CD14-positive monocyte (primary cell): ENCODE measurements around the gene HDGFL3. TPM values are rescaled to one million over a fixed set of nuclear protein-coding genes. Genes with fewer than 3 reads are reported as not detected.

Experiments used
- DNase-seq, 3 donors: peaks; one replicate each; pipeline ENCODE4 v3.0.0-alpha.2; 2011 to 2022
- H2AFZ ChIP-seq: 2 replicates; pipeline ENCODE4 v1.6.0; 2012; ENCODE audit warnings: mild to moderate bottlenecking, low read depth, low read length, inconsistent platforms; ENCODE audit not compliant: insufficient read depth, poor library complexity, severe bottlenecking
- H3K27ac ChIP-seq, 2 donors: 1 replicate in 1 of 2; 2 replicates in 1 of 2; pipeline ENCODE4 v1.5.1; 2012 to 2013; ENCODE audit warnings: low read length in 2 of 2, control low read depth in 1 of 2, inconsistent platforms in 1 of 2, low read depth in 1 of 2, mild to moderate bottlenecking in 1 of 2
- H3K27me3 ChIP-seq, 2 donors: one replicate each; pipeline versions ENCODE4 v1.6.0 to v1.6.1; 2011 to 2013; ENCODE audit warnings: low read length in 2 of 2; ENCODE audit not compliant: control insufficient read depth in 2 of 2, insufficient read depth in 2 of 2
- H3K36me3 ChIP-seq, 2 donors: replicated peaks in 1 of 2; 1 replicate in 1 of 2; 2 replicates in 1 of 2; pipeline versions ENCODE4 v1.5.1 to v1.6.1; 2012 to 2013; ENCODE audit warnings: low read length in 2 of 2, control low read depth in 1 of 2, inconsistent platforms in 1 of 2, mild to moderate bottlenecking in 1 of 2; ENCODE audit not compliant: insufficient read depth in 2 of 2, control insufficient read depth in 1 of 2
- H3K4me1 ChIP-seq, 2 donors: 1 replicate in 1 of 2; 2 replicates in 1 of 2; pipeline versions ENCODE4 v1.5.1 to v1.6.1; 2012 to 2013; ENCODE audit warnings: low read length in 2 of 2, control low read depth in 1 of 2, inconsistent platforms in 1 of 2, mild to moderate bottlenecking in 1 of 2, moderate library complexity in 1 of 2; ENCODE audit not compliant: insufficient read depth in 2 of 2, control insufficient read depth in 1 of 2
- H3K4me2 ChIP-seq: replicated peaks from 2 replicates; pipeline ENCODE3; 2012; ENCODE audit warnings: low read length, moderate library complexity, mild to moderate bottlenecking; ENCODE audit not compliant: poor library complexity, severe bottlenecking; ENCODE audit errors: extremely low read depth
- H3K4me3 ChIP-seq, 3 experiments: fragments of 200-600 bp in 1 of 3; sonication (generic) in 1 of 3; replicated peaks in 1 of 3; 1 replicate in 2 of 3; 2 replicates in 1 of 3; pipeline ENCODE4 v1.5.1; 2011 to 2013; ENCODE audit warnings: low read length in 3 of 3, mild to moderate bottlenecking in 3 of 3, control low read depth in 2 of 3, low read depth in 2 of 3, inconsistent platforms in 1 of 3, moderate library complexity in 1 of 3
- H3K79me2 ChIP-seq: 2 replicates; pipeline ENCODE4 v1.6.0; 2012; ENCODE audit warnings: mild to moderate bottlenecking, control low read depth, inconsistent platforms, low read length, moderate library complexity; ENCODE audit not compliant: insufficient read depth
- H3K9ac ChIP-seq: 2 replicates; pipeline ENCODE4 v1.6.0; 2017; ENCODE audit warnings: low read length, mild to moderate bottlenecking; ENCODE audit not compliant: insufficient read depth, poor library complexity, severe bottlenecking
- H3K9me3 ChIP-seq, 2 donors: replicated peaks in 1 of 2; 1 replicate in 1 of 2; 2 replicates in 1 of 2; pipeline versions ENCODE4 v1.5.1 to v1.6.1; 2012 to 2013; ENCODE audit warnings: low read length in 2 of 2, control low read depth in 1 of 2; ENCODE audit not compliant: control insufficient read depth in 1 of 2, insufficient read depth in 1 of 2
- H4K20me1 ChIP-seq: 2 replicates; pipeline ENCODE4 v1.6.0; 2012; ENCODE audit warnings: mild to moderate bottlenecking, low read length, control low read depth, moderate library complexity; ENCODE audit not compliant: insufficient read depth
- H3K27ac Mint-ChIP-seq, 7 donors: one replicate each; pipeline ENCODE4 v1.8.0; 2020; ENCODE audit warnings: mild to moderate bottlenecking in 7 of 7, mixed read lengths in 7 of 7, moderate library complexity in 6 of 7, inconsistent platforms in 2 of 7
- H3K27me3 Mint-ChIP-seq, 3 donors: one replicate each; pipeline ENCODE4 v1.8.0; 2021 to 2022; ENCODE audit warnings: low read depth in 3 of 3, mild to moderate bottlenecking in 3 of 3, mixed read lengths in 3 of 3, moderate library complexity in 3 of 3, inconsistent platforms in 1 of 3
- H3K36me3 Mint-ChIP-seq, 2 donors: one replicate each; pipeline ENCODE4 v1.8.0; 2020; ENCODE audit warnings: mixed read lengths in 2 of 2, inconsistent platforms in 1 of 2, mild to moderate bottlenecking in 1 of 2
- H3K4me1 Mint-ChIP-seq: one replicate; pipeline ENCODE4 v1.8.0; 2020; ENCODE audit warnings: mild to moderate bottlenecking, mixed read lengths
- H3K4me3 Mint-ChIP-seq, 2 donors: one replicate each; pipeline ENCODE4 v1.8.0; 2020; ENCODE audit warnings: mild to moderate bottlenecking in 2 of 2, mixed read lengths in 2 of 2, moderate library complexity in 1 of 2
- H3K9me3 Mint-ChIP-seq, 7 donors: one replicate each; pipeline ENCODE4 v1.8.0; 2020 to 2022; ENCODE audit warnings: mixed read lengths in 7 of 7, mild to moderate bottlenecking in 6 of 7, moderate library complexity in 6 of 7, inconsistent platforms in 2 of 7
- CTCF ChIP-seq: fragments of 200-600 bp; IDR thresholded peaks from one replicate; pipeline ENCODE4 v1.8.0; 2022; ENCODE audit warnings: antibody characterized with exemption, mild to moderate bottlenecking
- WGBS: methylation state at CpG from one replicate; pipeline ENCODE4 v1.1.5; 2013; ENCODE audit warnings: missing lambda C conversion rate; ENCODE audit not compliant: insufficient coverage; 5-methylcytosine and 5-hydroxymethylcytosine counted together
- intact Hi-C, 2 donors: fragments of 100-400 bp; cut with micrococcal nuclease; formaldehyde crosslinking; loops; one replicate each; pipeline versions ENCODE4 v1.15.0 to v1.15.1; 2023
- polyA plus RNA-seq, 3 donors: library from polyadenylated mRNA; depleted of rRNA in 1 of 3; unstranded in 2 of 3; stranded (reverse) in 1 of 3; fragments of 300-500 nt in 2 of 3; fragments of >200 nt in 1 of 3; fragmentation: Illumina TruSeq in 2 of 3; gene quantifications; 1 replicate in 2 of 3; 2 replicates in 1 of 3; pipeline ENCODE4 v1.2.3, GENCODE V29; 2012 to 2021

HDGFL3 gene
- polyA plus RNA-seq, 3 donors = 0.35 to 1.1 (median 0.69) TPM

- Histone ChIP-seq H2AFZ (no peak overlapping the region), H3K9me3 (no peaks in the 10 kb centered on the region), H3K27me3 (peaks cover 37 to 46% of the 10 kb centered on the region in 2 donors), H3K36me3 (no peaks in the 10 kb centered on the region), H3K4me2 (no peak overlapping the region), H3K9ac (no peak overlapping the region), H3K27ac (no peak overlapping the region), H3K4me1 (peaks cover 11 to 16% of the 10 kb centered on the region in 2 donors), H4K20me1 (no peaks in the 10 kb centered on the region), H3K79me2 (no peaks in the 10 kb centered on the region), H3K4me3 (no peak overlapping the region)
- peaks cover 0 to 10% of the 10 kb centered on the region in 2 donors for H3K36me3 Mint-ChIP-seq
- no peak overlapping the region for H3K27ac Mint-ChIP-seq
- peaks cover 7 to 23% (median 18%) of the 10 kb centered on the region in 3 donors for H3K27me3 Mint-ChIP-seq
- intact Hi-C loops = no loop called here
- H3K4me3 Mint-ChIP-seq = no peak overlapping the region
- H3K4me1 Mint-ChIP-seq = peaks cover 11% of the 10 kb centered on the region
- WGBS = 90% methylated on average over 2 of the region's 3 CpGs
- peaks cover 0 to 8% (median 4%) of the 10 kb centered on the region in 7 donors for H3K9me3 Mint-ChIP-seq
- DNase-seq = no peak
- TF ChIP-seq CTCF = no peak
Measured at GRCh38 chr15:83210619-83211018, 3.0 kb upstream of the HDGFL3 start.

- no peaks in the 10 kb centered on the region for H3K79me2 ChIP-seq
- H3K27me3 Mint-ChIP-seq = peaks cover 10 to 22% (median 18%) of the 10 kb centered on the region in 3 donors
- H3K4me3 ChIP-seq = no peak overlapping the region
- 85% methylated on average over 4 of the region's 5 CpGs for WGBS
- no peak overlapping the region for H3K4me2 ChIP-seq
- H4K20me1 ChIP-seq = no peaks in the 10 kb centered on the region
- no peak for DNase-seq
- H3K9ac ChIP-seq = no peak overlapping the region
- no peak overlapping the region for H3K27ac Mint-ChIP-seq
- no peaks in the 10 kb centered on the region for H3K9me3 ChIP-seq
- TF ChIP-seq CTCF = no peak
- intact Hi-C loops = no loop called here
- peaks cover 11% of the 10 kb centered on the region for H3K4me1 Mint-ChIP-seq
- no peaks in the 10 kb centered on the region for H3K36me3 ChIP-seq
- H3K9me3 Mint-ChIP-seq = peaks cover 0 to 8% (median 1%) of the 10 kb centered on the region in 7 donors
- H3K4me3 Mint-ChIP-seq = no peak overlapping the region
- H3K36me3 Mint-ChIP-seq = peaks cover 0 to 10% of the 10 kb centered on the region in 2 donors
- peaks cover 11 to 16% of the 10 kb centered on the region in 2 donors for H3K4me1 ChIP-seq
- H2AFZ ChIP-seq = no peak overlapping the region
- peaks cover 37 to 47% of the 10 kb centered on the region in 2 donors for H3K27me3 ChIP-seq
- no peak overlapping the region for H3K27ac ChIP-seq
Measured at GRCh38 chr15:83209333-83209732, 1.7 kb upstream of the HDGFL3 start.
